GM19240 (cell line): ENCODE measurements around the gene BEST1.
"Not testable (repeated sequence)": the region's sequence is repeated elsewhere in the genome, so short reads cannot be mapped to it uniquely, and the experiment has no call there.

Source experiments
- DNase-seq: peaks from one replicate; pipeline ENCODE4 v3.0.0; 2011; ENCODE audit warnings: low spot score; ENCODE audit not compliant: insufficient read length

BEST1 gene

GRCh38 chr11:61976420-61976800 is 26.3 kb downstream of the BEST1 start:
- DNase-seq = no peak

DNA sequence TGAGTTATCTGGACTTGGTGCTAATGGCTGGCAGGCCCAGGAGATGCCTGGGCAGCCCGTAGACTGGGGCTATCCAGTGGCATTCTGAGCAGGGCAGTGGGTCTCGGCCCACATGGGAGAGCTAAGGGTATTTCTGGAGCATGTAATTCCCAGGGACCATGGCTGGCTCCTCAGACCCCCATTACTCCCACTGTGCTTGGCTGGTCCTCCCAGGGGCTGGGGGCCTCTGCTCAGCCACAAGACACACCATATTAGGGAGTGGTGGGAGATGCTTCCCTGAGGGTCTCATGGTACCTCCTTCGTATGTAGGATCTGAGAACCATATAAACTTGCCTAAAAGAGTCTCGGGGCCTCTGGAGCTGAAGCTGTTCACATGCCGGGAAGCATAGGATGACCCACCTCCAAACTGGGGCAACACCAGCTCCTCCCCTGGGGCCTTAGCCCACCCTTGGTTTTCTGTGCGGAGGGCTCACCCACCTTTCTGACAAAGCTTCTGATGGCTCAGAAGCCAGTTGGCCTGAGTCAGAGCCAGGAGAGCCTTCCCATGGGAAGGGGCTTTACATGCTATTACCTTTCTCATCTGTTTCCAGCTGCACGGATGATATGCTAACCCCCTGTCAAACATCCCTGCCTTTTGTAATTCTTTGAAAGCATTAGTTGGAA is 26.8 kb downstream of the BEST1 start:
- DNase-seq = no peak

DNA sequence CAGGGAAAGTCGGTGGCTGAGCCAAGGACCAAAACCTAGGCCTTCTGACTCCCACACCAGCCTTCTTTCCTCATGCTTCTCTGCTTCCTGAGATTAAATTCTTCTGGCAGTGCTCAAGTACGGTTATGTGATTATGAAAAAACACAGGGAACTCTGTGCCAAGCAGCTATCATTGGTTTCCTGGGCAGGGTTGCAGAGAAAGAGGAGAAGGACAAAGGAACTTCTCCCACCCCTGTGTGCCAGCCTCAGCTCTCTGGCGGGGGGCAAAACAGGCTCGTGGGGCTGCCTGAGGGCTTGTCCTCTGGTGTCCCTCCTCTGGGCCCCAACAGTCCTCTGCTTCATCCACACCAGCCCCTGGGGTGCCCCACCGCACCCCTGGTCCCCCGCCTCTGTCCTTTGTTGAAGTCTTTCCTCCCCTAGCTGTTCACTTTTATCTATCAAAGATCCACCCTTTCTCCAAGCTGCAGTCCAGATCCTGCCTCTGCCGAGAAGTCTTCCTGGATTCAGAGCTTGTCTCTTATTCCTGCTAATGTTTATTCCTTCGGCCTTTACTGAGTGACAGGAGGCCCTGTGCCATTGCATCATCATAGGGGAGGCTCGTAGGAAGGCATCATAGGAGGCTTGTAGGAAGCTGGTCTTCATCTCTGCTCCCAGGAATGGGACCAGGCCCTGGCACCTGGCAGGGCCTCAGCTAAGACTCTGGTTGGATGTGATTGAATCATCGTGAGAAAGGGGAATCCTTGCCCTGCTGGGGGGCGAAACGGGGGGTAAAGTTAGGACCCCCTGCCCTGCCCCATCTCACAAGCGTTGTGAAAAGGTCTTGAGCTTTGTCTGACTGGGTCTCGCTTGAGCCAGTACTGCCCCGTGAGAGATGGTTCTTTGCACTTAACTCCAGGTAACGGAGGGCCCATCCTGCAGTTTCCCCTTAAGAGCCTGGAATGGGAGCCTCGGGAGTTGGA is 28.8 kb downstream of the BEST1 start:
- DNase-seq = no peak

- DNase-seq = no peak
Measured at GRCh38 chr11:61980783-61981541, 30.8 kb downstream of the BEST1 start.

DNA sequence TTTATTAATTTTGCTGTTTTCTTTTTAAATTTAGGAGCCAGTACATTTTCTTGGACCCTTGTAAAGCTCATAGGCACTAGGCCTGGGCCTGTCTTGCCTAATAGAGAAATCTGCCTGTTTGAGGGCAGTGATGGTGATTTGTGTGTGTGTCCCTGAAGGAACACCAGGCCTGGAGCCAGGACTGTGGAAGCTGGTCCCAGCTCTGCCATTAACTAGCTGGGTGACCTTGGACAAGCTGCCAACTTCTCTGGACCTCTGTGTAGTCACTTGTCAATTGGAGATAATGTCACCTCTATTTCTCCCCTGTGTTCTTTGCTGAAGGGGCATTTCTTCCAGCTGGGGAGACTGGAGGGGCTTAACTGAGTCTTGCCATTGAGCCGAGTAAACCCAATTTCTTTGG is 33.3 kb downstream of the BEST1 start:
- no peak for DNase-seq

- no peak for DNase-seq
Measured at GRCh38 chr11:61985869-61986268, 35.7 kb downstream of the BEST1 start.

GRCh38 chr11:61994981-61995380 is 44.8 kb downstream of the BEST1 start:
- DNase-seq = no peak

DNA sequence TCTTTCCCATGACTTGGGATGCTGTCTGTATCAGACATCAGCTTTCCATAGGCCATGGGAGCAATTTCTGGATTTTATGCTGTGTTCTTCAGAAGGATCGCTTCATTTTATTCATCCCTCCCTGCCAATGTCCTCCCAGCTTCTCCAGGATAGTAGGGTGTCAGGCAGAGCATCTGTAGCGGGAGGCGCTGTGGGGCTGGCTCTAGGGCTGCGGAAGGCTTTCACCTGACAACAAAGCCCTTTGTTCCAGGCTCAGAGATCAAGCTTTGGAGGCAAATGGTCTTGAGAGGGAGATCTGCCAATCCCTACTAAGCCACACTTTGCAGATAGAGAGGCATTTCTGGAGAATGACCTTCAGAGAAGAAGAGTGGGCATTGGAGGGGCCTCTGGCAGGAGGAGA is 46.8 kb downstream of the BEST1 start:
- no peak for DNase-seq

DNA sequence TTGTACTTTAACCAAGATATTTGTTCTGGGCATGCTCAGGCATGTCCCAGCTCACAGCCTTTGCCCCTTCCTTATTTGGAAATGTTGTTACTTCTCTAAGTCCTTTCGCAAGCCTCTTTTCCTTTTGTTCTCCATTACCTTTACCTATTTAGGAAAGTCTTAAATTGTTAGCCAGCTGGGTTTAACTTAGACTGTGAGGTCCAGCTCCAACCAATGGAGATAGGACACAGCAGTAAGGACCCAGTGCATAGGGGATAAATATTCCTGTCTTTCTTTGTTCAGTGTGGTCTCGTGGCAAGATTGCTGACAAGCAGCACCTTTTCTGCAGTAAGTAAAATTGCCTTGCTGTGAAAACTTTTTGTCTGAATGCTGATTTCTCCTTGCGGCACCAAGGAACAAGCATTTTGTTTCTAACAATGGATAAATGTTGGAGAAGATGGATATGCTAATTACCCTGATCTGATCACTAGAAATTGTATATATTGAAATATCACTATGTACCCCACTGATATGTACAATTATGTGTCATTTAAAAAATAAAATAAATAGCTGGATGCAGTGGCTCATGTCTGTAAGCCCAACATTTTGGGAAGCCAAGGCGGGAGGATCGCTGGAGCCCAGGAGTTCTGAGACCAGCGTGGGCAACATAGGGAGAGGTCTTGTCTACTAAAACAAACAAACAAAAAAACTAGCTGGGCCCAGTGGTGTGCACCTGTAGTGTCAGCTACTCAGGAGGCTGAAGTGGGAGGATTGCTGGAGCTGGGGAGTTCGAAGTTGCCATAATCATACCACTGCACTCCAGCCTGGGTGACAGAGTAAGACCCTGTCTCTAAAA is 49.2 kb downstream of the BEST1 start:
- no peak for DNase-seq

DNA sequence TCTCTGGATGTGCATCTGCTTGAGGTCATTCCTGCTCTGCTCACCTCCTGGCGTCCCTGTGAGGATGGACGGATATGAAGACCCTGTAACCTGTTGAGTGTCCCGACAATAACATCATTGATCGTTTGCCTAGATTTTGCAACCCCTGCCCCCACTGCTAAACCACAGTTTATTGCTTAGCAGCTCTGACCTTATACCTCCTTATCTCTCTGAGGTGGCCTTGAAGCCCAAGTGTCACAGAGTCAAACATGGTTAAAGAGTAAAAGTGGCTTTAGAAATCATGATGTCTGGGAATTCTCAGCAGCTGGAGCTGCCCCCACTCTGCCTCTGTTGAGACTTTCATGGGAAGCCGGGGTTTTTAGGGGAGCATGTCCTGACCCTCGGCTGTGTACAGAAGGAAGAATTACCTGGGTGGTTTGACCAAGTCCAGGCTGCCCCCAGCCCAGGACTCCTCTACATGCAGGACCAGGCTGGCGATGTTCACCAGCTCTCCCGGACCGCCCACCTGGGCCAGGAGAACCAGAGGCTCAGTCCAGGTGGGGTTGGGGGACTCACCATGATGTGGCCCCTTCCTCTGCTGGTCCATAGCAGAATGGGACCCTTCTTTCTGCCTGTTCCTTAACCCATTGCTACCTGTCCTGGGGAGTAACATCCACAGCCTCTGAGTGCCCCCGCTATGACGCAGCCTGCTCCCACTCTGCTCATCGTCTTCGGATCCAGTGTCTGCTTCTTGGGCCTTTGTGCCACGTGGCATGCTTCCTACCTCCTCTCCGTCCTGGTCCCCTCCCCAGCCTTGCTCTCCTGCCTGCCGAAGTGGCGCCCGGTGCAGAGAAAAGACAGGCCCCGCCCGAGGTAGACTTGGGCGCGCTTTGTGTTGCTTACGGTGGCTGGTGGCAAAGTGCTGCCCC is 50.6 kb downstream of the BEST1 start:
- DNase-seq = no peak

DNA sequence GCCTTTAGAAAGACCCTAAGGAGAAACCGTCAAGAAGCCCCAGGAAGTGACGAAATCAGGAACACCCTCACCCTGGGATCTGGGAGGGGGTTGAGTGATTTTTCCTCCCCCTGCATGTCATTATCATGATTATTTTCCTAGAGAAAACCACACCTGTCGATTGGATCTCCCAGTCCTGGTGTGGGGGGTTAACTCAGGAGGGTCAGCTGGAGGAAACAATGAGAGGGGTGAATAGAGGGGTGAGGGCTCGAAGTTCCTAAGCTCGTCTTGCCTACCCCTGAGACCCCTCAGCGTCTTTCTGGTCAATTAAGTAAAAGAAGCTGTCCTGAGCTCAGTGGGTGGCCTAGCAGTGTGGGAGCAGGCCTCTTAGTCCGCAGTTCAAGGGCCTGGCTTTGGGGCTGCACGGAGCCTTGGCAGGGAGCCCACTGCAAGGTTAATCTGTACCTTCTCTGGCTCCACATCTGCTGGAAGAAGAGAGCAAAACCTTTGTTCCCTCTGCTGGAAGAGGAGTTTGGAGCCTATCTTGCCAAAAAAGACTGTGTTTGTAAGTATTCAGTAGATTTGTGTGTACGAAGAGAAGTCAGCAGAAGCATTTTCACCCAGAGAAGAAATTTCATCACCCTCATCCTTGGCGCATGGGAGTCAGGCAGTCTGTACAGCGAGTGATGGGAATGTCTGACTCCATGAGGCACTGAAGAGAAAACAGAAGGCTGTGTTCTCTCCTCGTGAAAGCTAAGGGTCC is 51.5 kb downstream of the BEST1 start:
- no peak for DNase-seq

DNA sequence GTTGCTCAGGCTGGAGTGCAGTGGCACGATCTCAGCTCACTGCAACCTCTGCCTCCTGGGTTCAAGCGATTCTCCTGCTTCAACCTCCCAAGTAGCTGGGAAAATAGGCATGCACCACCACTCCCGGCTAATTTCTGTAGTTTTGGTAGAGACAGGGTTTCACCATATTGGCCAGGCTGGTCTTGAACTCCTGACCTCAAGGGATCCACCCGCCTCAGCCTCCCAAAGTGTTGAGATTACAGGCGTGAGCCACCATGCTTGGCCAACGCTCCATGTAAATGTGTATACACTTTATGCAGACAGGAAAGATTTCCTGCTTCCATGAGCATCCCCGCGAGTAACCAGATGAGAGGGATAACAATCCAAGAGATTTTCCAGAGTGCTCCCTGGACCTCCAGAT is 52.1 kb downstream of the BEST1 start:
- DNase-seq = not testable (repeated sequence)

DNA sequence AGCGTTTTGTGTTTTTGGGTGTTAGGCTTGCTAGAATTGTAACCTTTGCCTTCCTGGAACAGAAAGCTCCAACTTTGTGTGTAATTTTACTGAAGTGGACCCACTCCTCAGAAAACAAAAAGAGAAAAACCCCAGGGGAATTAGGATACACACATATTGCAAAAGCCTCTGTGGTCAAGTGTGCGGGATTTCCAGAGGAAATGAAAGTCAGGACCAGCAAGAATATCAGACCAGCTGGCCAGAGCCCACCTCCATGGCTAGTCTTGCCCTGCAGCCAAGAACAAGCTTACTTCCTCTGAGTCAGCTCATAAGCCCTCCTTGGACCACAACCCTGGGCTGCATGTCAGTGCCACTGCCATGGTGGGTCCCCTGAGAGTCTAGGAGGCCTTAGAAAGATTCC is 54.3 kb downstream of the BEST1 start:
- peak; percentile 44 for DNase-seq

GRCh38 chr11:62008193-62008592 is 58.0 kb downstream of the BEST1 start:
- no peak for DNase-seq

- DNase-seq = no peak
Measured at GRCh38 chr11:62010935-62011528, 60.9 kb downstream of the BEST1 start.

DNA sequence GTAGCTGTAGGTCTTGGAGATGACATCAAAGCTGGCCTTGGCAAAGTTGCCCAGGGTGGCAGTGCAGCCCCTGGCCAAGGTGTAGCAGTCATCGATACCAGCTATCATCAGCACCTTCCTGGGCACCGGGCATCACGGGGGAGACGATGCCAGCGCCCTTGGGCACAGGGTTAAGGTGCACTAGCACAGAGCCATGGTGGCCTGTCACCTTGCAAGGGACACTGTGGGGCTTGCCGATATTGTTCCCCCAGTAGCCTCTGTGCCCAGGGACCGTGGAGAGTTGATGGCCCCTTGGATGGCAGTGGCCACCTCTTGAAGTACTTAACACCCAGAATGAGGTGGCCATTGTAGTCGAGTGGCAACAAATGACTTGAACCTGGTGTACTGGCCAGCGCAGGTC is 61.7 kb downstream of the BEST1 start:
- no peak for DNase-seq

DNA sequence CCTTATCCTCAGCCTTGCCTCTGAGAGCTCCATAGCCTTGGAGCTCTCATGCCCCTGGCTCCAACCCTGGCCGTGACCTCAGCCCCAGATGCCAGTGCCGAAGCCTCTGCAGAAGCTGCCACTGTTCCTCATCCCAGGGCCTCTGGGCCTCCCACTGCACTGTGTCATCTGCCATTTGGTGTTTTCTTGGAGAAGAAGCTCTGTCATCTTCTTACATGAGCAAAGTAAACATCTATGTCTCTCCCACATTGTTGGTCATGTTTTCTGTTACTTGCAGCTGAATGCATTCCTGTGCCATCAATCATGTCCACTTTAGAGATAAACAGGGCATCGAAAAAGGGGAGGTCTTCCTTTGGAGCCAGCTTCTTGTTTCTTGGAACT is 62.3 kb downstream of the BEST1 start:
- DNase-seq = no peak

- DNase-seq = no peak
Measured at GRCh38 chr11:62012832-62013461, 62.8 kb downstream of the BEST1 start.
